ENCODE results near the gene IRAK3. TPM values are rescaled to one million over a fixed set of nuclear protein-coding genes. Genes with fewer than 3 reads are reported as not detected.

IRAK3 gene
- total RNA-seq, 1 donor from 2014 or later, result 0.93 TPM

- intact Hi-C loops (cut with micrococcal nuclease), result loop anchor here (1.0 to 5.0 kb wide), 7 partner anchors 14 to 1130 kb away; partner anchors contain the start of genes CAND1 and TMBIM4
Observed at GRCh38 chr12:66301944-66302826, 113.2 kb downstream of the IRAK3 start, which contains the start of gene HELB. TSS of gene HELB (plus strand) at chr12:66302493. CDS start at chr12:66302604, 111 bp downstream.

DNA sequence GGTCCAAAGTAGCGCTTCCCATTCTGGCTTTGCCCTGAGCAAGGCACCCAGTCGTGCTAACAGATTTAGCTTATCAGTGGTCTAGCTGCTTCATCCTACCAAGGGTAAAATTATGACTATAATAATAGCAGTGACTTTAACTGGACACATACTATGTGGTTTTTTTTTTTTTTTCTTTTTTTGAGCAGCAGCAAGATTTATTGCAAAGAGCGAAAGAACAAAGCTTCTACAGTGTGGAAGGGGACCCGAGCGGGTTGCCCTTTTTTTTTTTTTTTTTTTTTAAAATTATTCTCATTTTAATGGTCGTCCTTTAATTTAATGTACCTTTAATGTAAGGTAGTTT, 113.8 kb downstream of the IRAK3 start:
- intact Hi-C loops (cut with micrococcal nuclease), result loop anchor here (1.0 to 5.0 kb wide), 7 partner anchors 14 to 1130 kb away; partner anchors contain the start of genes CAND1 and TMBIM4

DNA sequence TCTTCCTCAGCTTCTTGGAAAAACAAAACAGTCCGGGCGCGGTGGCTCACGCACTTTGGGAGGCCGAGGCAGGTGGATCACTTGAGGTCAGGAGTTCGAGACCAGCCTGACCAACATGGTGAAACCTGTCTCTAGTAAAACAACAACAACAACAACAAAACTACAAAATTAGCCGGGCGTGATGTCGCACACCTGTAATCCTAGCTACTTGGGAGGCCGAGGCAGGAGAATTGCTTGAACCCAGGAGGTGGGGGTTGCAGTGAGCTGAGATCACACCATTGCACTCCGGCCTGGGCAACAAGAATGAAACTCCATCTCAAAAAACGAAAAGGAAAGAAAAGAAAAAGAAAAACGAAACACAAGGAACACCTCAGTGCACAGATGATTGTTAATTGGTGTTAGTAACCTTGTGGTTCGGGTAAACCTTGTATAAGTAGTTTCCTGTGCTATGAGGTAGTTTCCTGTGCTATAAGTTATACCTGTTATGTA, 114.3 kb downstream of the IRAK3 start:
- intact Hi-C loops (cut with micrococcal nuclease), result loop anchor here (5.0 kb wide), 3 partner anchors 36 to 1131 kb away; partner anchors contain the start of gene CAND1

Other genes starting within 250 kb of the IRAK3 start
- gene LLPH, start 58.5 kb upstream of the IRAK3 start, total RNA-seq, result 29.0 and 30.3 TPM in 2 replicates
- gene TMBIM4, start 19.2 kb upstream of the IRAK3 start, total RNA-seq, result 74.4 and 78.0 TPM in 2 replicates
- gene HELB, start 113.3 kb downstream of the IRAK3 start, total RNA-seq, result 39.8 and 40.2 TPM in 2 replicates

All from T-helper 2 cell treated with Interferon-gamma antibody and Interleukin-4, amounts not matched to agents 100 ng/mL and 5 ng/mL, for 36 hours (primary cell).